Stimulated activated CD4-positive, alpha-beta T cell treated with anti-CD3 and anti-CD28 coated beads, Interleukin-2, amount 100 ng/mL, for 4 hours (primary cell): Measurements from ENCODE around the gene LMO1.
A peak's percentile ranks its signal among the peaks of the same experiment; 100 is the strongest.

ENCODE experiments used
- DNase-seq: peaks from one replicate; pipeline ENCODE4 v3.0.0-alpha.2; 2020; ENCODE audit warnings: low read depth

The LMO1 gene

GRCh38 chr11:8263769-8264410 is at the start of gene LMO1:
TSS of gene LMO1 (minus strand) at chr11:8263878. CDS start at chr11:8263362, 516 bp downstream.
- peak; percentile 55 for DNase-seq

DNA sequence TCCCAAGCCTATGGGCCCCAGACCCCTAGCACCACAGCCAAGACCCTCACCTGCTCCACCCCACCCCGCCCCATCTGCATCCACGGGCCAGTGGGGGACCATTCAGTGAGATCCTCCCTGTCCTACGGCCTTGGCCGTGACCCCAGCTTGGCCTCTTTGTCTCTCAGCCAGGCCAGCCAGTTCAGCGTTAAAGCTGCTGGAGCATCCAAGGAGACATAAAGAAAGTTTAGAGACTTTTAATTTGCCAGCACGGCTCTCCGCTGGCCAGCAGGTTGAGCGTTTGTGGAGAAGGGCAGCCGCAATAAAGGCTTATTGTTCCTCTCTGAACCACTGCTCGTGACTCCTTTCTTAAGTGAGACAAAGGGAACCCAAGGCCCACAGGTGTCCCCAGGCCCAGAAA is 49.3 kb upstream of the LMO1 start:
- DNase-seq, result no peak

DNA sequence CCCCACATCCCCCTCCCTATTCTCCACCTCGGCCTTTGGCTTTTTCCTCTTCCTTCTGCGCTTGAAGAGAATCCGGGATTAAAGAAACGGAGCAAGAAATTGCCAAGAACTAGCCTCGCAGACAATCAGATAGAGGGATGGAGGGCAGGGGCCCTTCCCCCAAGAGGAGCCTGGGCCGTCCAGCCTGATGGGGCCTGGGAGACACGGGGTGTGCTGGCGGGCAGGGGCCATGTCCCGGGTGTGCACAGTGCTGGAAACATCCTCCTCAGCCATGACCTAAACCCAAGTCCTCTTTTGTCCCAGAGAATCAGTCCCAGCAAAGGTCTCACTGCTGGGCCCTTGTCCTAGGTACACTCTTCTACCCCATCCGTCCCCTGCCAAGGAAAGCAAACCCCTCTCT is 47.7 kb upstream of the LMO1 start:
- DNase-seq, result no peak

GRCh38 chr11:8310743-8311298 is 47.1 kb upstream of the LMO1 start:
- no peak for DNase-seq

DNA sequence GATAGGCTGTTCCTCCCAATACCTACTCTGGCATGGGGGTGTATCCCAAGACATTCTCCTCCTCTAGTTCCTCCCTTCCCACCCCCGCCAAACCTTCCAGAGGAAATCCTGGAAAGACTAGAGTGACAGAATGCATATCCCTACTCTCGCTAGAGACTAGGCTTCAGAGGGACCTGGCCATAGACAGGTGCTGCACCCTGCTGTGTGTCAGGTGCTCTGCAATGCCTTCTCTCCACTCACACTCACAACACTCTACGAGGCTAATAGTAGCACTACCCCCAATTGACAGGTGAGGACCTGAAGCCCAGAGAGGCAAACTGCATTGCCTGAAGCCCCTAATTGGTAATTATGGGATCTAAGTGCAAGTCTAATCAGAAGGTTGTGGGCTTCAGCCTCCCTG is 46.2 kb upstream of the LMO1 start:
- no peak for DNase-seq

DNA sequence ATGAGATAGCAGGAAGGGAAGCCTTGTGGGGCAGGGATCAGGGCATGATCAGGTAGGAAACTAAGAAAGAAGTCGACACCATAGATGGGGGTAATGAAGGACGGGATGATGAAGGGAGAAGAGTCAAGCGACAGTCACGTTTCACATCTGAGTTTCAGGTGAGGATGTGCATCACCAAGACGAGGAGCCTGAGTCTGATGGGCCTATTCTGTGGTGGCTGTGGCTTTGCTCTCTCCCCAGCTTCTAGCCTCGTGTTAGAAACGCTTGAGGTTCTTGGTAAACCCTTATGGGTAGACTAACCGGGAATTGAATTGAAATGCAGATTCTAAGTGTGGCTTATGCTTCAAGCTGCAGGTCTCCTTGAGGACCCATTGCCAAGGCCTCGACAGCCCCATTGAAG is 45.6 kb upstream of the LMO1 start:
- DNase-seq, result no peak

DNA sequence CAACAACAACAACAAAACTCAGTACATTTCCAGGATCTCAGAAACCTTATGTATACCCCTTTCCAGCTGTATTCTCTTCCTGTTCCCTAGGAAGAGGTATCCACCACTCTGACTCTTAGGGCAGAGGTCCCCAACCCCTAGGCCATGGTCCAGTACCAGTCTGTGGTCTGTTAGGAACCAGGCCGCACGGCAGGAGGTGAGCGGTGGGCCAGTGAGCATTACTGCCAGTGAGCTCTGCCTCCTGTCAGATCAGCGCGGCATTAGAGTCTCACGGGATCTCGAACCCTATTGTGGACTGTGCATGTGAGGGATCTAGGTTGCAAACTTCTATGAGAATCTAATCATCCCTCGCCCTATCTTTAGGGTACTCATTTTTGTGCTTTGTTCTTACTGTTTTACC is 43.9 kb upstream of the LMO1 start:
- no peak for DNase-seq

DNA sequence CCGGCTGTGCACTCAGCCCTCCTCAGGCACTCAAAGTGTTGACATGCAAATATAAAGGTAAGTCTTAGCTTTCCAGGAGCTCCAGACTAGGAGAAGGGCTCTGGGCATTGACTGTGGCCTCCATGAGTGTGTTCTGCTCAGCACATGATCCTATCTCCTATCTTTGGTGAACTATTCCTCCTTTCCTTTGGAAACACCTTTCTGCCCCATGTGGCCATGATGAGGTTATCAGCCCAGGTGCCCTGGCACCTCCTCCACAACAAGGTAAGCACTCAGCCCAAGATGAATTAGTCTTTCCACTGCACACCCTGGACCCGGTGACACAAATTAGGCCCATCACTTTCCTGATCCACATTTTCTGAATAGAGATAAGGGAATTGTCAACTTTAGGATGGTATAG is 37.9 kb upstream of the LMO1 start:
- DNase-seq, result no peak

- no peak for DNase-seq
Measured at GRCh38 chr11:8298801-8299786, 35.4 kb upstream of the LMO1 start.

DNA sequence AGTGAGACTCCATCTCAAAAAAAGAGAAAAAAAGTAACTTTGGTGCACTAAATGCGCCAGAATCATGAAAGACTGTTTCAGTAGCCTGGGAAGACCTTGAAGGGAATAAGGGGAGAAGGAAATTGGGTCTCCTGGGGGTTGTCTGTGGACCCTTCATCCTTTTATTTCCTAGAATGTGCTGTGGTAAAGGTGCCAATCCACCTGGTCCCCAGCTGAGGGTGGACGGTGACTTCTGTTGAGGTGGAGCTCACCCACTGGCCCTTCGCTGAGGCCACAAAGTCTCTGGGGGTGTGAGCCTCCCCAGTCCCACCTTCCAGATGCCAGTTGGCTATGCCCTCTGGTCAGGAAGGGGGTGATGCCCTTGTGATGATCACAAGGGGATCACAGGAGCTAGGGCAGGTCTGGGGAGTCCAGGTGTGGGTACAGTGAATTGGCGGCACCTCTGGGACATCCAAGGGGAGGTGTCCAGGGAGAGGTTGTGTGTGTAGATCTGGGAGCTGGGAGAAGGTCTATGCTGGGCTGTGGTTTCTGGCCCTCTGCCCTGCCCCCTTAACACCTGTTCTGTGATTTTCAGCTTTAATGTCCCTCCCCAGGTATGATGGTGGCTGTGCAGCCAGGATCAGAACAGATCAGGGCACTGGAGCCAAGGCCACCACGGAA is 34.2 kb upstream of the LMO1 start:
- no peak for DNase-seq

DNA sequence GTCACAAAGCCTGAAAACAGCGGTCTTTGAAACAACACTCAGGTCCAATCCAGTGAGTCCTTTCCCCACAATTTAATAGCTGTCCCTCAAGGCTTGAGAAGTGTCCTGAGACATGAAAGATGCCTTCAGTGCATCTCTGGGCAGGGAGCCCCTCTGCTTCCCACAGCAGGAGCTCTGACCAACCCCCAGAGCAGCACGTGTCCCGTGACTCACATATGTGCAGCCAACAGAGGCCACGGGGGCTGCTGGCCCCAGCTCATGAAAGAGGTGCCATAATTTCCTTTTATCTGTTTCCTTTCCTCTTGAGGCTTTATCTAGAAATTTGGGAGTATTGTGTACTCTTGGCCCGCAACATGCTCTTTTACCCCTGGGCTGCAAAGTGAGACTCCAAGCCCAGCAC is 33.2 kb upstream of the LMO1 start:
- no peak for DNase-seq

- DNase-seq, result no peak
Measured at GRCh38 chr11:8296038-8296649, 32.5 kb upstream of the LMO1 start.

GRCh38 chr11:8294251-8294935 is 30.7 kb upstream of the LMO1 start:
- no peak for DNase-seq

DNA sequence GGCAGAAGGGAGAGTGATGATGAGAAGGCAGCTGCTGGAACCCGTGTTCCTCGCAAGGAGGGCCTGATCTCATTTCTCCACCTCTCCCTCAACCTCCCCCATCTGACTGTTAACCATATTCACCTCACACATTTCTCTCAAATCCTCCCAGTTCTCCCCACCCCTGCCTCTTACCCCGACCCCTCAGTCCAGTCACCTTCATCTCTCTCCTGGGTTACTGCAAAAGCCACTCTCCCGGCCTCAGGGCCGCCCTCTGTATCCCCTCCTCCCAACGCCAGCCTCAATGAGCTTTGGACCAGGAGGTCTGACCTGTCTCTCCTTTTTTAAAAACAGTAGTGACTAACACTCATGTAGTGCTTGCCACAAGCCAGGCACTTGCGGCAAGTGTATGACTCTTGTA is 29.5 kb upstream of the LMO1 start:
- no peak for DNase-seq

GRCh38 chr11:8292351-8292750 is 28.7 kb upstream of the LMO1 start:
- no peak for DNase-seq

GRCh38 chr11:8291421-8292350 is 28.0 kb upstream of the LMO1 start:
- DNase-seq, result no peak

DNA sequence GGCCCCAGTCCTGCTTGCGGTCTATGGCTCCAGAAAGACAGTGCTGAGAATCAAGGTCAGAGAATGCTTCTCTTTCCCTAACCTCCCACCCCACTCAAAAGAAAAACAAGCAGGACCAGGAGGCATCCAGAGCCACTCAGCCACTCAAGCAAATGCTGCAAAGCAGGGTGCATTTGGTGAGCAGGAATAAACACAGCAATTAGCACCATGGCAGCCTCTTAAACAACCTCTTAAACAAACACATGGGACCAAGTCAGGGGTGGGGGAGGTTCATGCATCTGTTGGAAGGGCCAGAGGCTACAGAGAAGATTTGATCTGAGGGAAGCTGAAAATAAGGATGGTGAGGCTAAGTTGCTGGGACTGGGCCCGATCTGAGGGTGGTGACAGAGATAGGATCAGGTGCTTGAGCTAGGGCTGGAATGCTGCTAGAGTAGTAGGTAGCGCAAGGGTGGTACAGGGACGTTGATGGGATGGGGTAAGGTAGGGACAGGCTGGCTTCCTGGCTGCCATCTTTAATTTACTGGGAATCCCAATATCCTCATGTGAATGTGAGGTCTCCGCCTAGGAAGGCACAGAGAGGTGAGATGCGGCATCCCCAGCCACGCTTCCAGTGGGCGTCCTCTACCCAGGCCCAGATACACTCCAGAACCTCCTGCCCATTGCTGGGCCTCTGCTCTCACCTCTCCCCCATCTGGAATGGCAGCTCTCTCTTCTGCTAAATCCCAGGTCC is 26.6 kb upstream of the LMO1 start:
- DNase-seq, result no peak

DNA sequence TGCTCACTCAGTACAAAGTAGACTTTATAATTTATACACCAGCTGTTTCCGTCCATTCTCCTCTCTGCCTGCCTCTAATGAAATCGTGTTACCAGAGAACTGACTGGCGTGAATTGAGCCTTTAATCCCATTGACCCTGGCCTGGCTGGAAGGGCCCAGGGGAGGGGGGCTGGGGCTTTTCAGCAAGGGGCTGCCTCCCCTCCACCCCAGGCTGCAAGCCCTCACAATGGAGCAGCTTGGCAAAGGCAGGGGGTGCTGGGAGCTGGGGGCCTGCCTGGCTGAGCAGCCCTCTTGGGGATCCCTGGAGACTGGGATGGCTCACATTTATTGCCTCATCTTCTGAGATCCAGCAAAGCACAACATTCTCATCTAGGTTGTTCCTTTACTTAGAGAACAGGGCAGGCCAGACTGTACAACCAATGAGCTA is 25.8 kb upstream of the LMO1 start:
- no peak for DNase-seq

DNA sequence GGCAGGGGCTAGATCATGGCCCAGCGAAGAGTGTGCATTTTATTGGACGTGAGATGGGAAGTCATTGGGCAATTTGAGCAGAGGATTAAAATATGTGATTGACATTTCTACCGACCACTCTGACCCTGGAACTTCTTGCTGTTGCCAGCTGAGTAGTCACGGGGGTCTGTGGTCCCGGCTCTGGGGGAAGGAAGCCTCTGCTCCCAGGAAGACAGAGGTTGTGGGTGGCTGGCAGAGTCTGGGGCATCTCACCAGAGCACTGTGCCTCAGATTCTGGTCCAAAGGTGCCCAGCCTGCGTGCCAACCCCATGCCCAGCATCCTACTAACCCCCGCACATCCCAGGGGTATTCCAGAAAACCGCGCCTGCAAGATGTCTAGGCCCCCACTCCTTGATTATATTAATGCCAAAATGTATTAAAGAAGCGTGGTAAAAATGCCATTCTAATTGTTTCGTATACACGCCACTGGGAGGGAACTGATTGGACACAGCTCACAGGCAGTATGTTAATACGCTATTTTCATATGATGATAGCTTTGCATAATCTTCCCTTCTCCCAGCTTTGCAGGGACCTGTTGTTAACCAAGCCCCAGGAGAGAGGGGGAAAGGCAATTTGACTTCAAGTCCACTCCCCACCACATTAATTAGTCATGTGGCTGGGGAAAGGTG is 25.3 kb upstream of the LMO1 start:
- no peak for DNase-seq
